Stimulated activated CD8-positive, alpha-beta memory T cell treated with anti-CD3 and anti-CD28 coated beads, Interleukin-4, amount 100 ng/mL, for 48 hours (primary cell): ENCODE results near the gene CEMIP2.
"Not testable (repeated sequence)": the region's sequence is repeated elsewhere in the genome, so short reads cannot be mapped to it uniquely, and the experiment has no call there.

ENCODE experiments used
- DNase-seq: peaks from one replicate; pipeline ENCODE4 v3.0.0-alpha.2; 2020

CEMIP2 gene

DNA sequence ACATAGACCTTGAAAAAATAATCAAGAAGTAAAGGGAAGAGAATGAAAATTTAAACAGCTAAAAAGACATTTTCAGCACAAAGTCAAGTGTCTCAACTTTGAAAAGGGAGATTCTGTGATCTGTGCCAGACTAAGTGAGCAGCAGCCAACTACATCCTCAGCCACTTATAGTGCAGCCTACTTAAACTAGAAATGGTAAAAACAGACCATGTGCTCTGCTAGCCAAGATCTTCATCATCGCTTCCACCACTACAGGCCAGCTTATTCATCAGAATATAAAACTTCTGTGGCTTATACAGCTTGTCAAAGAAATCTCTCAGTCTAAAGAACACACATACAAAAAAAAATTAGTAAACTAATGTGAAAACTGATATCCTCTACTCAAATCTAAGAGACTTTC is 63.5 kb downstream of the CEMIP2 start:
- no peak for DNase-seq

DNA sequence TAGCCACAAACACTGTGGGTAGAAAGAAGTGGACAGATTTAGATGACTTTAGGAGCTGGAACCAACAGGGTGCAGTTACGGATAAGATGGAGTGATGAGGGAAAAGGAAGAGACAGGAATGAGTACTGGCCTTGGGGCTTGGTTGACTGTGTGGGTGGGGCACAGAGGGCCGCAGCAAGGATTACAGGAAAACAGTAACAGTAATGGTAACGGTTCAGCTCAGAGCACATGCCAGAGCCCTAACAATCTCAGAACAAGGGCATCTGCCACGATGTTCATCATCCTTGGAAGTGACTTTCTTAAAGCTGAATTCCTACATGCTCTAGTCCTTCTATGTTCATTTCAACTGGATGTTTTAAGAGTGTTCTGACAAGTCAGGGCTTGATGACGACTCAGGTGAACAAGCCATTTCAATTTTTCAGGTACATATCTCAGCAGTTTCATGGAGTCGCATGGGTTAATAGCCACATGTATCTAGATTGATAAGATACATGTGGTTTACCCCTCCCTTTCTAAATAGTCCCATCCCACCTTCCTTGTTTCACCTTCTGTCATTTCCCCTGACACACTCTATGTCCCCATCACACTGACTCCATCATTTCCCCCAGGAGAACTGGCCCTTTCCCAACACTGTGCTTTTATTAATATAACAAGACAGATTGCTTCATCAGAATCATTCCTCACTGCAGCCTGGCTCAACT is 65.0 kb downstream of the CEMIP2 start:
- DNase-seq: no peak

DNA sequence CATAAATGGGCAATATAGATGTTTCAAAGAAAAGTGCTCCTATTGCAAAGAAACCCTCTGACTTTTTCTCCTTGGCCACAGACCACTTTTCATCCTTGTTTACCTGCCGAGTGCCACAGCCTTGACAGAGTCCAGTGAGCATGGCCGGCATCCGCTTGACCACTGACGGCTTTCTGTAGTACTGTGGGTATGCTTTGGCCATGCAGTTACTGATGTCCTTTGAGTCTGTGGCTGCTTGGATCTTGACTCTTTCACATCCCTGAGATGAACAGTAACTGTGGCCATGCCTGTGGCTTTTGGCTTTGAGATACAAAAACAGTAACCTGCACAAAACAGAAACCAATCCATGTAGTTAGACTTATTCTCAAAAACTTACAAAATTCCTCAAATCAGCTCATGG is 70.4 kb downstream of the CEMIP2 start:
- DNase-seq: no peak

DNA sequence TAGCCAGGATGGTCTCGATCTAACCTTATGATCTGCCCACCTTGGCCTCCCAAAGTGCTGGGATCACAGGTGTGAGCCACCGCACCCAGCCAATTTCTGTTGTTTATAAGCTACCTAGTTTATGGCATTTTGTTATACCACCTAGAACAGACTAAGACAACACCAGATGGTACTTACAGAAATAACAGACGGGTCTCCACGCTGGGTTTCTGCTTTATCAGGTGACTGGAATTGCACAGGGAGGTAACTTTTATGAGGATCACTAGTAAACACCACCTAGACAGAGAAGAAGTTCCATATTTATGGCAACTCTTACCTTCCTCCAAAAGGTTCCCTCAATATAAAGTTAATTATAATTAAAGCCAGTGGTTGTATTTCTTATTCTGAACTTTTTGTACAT is 74.0 kb downstream of the CEMIP2 start:
- DNase-seq: no peak

DNA sequence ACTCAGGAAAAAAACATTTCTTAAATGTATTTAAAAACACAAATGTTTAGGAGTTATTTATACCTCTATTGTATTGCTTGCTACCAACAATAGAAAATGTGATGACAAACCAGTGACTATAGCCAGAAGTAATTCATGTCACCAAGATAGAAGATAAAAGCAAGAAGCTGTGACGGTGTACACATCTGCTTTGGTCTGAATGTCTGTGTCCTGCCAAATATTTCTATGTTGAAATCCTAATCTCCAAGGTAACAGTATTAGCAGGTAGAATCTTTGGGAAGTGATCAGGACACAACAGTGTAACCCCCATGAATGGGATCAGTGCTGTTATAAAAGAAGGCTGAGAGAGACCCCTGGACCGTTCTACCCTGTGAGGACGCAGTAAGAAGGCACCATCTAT is 74.7 kb downstream of the CEMIP2 start:
- DNase-seq: no peak

DNA sequence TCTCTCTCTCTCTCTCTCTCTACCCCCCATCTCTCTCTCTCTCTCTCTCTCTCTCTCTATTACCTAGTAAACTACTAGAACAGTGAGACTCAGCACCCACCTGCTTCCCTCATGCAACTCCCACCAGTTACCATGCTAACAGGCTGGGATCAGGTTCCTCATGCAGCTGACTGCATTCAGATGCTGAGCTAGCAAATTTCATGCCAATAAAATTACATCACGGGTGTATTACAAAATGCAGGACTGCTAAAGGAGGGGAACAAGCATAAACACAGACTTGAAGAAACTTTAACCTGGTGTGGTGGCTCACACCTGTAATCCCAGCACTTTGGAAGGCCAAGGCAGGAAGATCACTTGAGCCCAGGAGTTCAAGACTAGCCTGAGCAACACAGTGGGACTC is 76.0 kb downstream of the CEMIP2 start:
- no peak for DNase-seq

DNA sequence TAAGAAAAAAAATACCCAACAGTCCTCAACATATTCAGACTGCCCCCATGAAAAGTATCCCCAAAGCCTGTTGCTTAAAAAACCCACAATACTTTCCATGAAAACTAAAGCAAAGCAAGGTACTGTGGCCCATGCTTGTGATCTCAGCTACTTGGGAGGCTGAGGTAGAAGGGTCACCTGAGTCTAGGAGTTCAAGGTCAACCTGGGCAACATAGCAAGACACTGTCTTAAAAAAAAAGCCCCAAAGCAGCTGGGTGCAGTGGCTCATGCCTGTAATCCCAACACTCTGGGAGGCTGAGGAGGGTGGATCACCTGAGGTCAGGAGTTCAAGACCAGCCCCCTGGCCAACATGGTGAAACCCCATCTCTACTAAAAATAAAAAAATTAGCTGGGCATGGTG is 76.7 kb downstream of the CEMIP2 start:
- not testable (repeated sequence) for DNase-seq

DNA sequence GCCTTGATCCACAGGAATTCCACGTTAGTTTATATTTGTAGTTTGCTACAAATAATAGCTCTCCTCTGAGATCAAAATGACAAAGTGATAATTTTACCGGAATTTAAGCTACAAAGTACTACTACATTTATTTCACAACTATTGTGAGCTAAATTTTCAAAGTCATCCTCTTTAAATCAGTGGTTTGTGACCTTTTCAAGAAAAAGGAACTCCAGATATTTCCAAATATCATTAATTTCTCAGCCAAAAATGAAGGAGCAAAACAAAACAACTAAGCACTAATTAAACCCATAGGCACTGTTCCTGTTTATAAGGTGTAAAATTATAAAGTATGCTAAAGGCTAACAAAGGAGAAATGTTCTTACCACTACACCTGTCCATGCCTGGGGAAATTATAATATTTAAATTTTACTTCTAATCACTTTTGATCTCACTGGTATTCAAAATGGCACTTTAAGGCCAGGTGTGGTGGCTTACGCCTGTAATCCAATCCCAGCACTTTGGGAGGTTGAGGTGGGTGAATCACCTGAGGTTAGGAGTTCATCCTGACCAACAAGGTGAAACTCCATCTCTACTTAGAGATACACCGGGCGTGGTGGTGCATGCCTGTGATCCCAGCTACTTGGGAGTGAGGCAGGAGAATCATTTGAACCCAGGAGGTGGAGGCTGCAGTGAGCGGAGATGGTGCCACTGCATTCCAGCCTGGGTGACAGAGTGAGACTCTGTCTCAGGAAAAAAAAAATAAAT is 77.5 kb downstream of the CEMIP2 start:
- DNase-seq: no peak

DNA sequence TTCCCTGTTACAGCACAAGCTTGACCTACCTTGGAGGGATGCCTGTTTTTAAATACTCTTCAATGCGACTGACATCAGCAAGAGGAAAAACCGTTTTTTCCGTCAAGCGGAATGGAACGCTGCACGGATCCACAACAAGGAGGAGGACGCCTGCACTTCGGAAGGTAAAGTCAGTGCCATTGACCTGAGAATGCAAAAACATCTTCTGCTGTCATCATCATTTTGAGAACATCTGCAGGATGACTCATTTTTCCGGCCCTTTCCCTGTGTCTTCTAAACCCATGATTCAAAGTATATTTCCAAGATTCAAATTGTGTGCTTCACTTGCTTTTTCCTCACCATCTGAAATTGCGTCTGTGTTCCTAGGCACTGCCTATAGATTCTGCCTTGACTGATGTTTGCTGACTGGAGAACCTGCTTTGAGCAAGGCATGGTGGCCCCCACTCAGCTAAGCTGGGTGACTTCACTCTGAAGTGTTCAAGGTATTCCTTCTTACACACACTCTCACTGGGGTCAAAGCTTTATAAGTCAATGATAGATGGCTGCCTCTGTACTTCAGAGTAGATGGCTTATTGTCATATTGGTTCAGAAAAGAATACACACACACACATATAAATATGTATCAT is 78.1 kb downstream of the CEMIP2 start:
- DNase-seq: no peak

DNA sequence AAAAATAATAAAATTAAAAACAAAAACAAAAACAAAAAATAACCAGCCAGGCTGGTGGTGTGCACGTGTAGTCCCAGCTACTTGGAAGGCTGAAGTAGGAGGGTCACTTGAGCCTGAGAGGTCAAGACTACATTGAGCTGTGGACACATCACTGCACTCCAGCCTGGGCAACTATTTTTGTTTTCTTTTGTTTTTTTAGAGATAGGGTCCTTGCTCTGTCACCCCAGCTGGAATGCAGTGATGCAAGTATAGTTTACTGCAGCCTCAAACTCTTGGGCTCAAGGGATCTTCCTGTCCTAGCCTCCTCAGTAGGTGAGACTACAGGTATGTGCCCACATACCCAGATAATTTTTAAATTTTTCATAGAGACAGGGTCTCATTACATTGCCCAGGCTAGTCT is 80.6 kb downstream of the CEMIP2 start:
- no peak for DNase-seq

DNA sequence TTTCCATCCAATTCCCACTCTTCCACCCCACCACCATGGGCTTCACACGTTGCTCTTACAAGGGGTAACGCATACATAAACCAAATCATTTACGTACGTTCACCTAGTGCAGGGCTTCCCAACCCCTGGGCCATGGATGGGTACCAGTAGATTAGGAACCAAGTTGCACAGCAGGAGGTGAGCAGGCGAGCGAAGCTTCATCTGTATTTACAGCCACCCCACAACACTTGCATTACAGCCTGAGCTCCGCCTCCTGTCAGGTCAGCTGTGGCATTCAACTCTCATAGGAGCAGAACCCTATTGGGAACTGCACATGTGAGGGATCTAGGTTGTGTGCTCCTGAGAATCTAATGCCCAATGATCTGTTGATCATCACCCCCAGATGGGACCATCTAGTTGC is 82.3 kb downstream of the CEMIP2 start:
- DNase-seq: no peak

DNA sequence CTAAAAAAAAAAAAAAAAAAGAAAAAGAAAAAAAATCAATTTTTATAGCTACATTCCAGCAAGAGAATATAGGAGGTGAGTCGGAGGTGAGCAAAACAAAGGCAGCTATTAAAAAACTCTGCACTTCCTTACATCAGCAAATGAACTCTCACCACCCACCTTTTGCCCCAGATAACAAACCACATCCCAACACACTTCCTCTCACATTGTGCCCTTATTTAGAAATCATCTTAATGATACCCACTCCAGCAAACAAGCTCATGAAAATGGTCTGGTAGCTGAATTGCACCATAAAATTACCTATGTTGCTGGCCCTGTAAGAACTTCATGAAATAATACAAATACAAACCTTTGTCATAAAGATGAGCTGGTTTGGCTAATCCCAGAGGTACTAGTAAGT is 82.9 kb downstream of the CEMIP2 start:
- peak; percentile 32 for DNase-seq

DNA sequence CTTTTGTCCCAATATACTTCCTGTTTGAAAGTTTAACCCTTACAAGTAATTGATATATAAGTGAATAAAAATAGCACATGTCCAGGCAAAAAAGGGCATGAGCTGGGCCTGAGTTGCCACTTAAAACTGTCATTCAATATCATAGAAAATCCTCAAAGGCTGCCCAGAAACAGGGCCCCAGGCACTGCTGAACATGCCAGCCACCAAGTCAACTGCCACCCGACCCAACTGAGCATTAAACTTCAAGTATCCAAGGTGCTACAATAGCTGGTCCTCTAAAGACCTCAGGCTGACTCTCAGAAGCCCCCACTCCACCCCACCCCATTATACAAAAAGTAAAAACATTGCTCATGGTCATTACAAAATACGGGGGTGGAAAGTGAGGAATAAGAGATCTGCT is 83.7 kb downstream of the CEMIP2 start:
- no peak for DNase-seq

DNA sequence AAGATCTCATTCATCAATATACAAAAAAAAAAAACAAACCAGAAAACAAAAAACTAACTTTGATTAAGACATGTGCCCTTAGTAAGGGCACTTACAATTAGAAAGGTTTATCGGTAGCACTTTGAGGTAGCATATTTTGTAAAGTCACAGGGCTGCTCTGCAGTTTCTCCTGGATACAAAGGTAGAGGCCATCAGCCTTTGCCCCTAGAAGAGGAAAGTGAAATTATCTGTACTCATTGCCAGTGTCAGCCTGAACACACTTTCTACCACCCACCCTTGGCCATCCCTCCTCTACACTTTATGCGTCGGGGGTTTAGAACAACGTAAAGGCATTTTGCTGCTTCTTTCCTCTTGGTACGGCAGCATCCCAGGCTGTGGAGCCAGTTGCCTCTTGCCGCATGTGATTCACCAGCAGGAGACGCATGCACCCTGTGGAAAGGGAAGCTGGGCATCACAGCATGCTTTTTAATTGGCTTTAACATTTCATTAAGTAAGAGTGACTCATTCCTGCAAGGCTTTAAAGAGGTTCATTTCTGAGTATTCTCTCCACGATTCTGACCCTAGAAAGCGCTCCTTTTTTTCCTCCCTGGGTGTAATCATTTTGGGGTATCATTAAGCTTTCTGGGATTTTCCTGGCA is 84.6 kb downstream of the CEMIP2 start:
- no peak for DNase-seq

DNA sequence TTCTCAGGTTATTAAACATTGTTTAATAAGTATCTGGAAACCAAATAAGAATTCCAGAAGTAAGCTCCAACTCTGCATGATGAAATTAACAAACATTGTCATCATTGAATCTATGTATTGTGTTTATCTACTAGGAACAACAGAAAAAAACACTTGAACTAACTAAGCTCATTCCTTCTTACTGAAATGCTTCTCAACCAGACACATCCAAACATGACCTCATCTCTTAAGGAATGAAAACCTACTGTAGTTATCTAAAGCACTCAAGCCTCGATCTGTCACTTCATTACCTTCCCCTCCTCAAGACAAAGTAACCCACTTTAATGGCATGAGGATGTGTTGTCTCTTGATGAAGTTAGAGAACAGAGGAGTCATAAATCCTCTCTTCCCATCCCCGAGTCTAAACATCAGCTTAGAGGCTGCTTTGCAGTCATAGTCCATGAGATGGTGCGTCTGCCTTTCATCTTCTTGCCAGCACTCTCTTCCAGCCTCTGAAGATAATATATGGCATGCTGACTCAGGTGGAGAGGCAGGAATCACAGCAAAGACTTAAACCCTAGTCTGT is 86.5 kb downstream of the CEMIP2 start:
- no peak for DNase-seq

DNA sequence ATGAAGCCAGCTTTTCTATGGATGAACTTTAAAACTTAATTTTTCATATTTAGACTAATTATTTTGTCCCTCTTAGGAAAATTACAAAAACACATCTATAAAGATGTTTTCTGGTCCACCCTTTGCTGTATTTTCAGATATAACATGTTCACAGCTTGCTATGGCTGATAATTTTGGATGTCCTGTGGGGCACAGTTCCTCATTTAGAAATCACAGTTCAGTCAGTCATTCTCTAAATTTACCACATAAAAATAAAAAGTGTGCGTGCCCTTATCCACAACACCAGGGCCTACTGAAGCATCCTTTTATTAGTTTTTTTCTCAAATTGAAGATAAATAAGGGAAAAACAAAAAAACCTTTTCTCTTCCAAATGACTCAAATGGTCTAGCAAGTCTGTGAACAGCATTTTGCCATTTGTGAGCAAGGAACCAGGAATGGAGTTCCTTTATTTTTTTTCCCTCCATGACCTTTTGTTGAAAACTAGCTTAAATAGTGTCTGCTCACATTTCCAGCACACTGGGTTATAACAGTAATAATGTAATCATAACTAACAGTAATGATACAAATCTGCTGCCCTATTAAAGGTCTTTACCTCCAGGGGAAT is 87.1 kb downstream of the CEMIP2 start:
- DNase-seq: no peak

DNA sequence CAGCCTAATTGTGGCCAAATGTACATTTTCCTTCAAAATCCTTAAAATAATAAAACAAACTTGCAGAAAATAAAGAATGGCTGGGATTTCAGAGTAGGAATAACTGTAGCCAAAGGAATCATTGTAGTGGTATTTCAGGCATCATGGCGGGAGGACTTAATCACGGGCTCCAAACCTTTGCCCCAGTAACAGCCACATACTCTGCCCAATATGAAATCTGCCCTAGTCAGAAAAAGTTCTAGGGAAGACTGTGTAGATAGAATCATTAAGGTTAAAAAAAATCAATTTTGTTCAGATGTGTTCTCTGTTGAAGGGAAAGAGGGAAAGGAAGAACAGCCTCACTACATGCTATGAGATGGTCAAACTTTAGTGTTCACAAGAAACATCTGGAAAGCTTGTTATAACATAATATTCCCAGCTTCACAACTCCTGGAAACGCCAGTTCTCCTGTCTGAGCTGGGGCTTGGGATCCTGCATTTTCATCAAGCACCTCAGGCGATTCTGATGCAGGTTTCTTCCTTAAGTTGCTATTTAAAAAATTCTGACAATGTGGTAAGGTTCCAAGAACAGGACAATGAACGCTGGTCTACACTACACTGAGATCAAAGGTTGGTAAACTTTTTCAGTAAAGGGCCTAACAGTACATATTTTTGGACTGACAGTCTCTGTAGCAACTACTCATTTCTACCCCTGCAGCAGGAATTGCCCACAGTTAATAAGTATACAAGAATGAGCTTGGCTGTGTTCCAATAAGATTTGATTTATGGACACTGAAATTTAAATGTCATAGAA is 87.9 kb downstream of the CEMIP2 start:
- DNase-seq: no peak

DNA sequence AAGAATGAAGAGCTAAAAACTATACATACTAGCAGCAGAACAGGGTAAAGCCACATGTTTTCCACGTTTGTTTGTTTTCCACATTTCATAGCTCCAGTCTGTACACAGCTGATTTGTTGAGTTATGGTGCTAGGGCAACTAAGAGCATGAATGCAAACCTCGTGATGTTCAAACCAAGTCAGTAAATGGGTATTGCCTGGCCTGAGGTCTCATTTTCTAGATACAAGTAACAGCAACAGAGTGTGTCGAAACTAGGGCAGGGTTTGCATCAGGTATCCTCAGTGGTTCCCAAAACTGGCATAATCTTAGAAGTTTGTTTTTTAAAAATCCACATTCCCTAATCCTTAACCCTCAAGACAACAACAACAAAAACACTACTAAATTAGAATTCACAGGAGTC is 89.3 kb downstream of the CEMIP2 start:
- no peak for DNase-seq

DNA sequence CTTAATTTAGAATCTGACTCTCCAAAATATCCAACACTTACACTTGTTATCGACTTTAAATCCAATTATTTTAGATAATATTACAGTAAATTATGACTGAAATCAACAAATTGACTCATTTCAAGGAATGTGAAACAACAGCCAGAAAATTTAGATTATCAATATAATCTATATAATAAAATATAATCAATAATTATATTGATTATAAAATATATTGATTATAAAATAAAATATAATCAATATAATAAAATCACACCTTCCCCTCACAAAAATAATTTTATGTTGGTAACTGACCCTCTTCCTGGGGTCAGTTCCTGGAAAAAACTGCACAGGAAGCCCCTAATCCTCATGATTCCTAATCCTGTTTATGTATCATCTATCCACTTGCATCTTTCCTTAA is 91.1 kb downstream of the CEMIP2 start:
- DNase-seq: no peak

DNA sequence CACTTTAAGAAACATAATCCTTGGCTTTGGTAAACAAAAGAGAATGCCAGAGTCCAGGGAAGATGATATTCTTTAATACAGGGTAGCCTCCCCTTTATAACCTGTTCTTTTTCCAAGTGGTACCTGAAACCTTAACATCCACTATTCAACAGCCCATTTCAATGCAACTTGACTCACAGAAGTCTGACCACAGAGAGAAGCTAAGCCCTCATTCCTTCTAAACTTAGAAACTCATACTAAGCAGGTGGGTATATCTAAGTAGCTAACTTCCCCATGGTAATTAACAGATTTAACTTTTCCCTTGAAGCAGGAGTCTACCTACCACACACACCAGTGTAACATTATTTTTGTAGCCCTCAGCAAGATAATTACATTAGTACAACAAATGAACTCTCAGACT is 91.9 kb downstream of the CEMIP2 start:
- DNase-seq: no peak

DNA sequence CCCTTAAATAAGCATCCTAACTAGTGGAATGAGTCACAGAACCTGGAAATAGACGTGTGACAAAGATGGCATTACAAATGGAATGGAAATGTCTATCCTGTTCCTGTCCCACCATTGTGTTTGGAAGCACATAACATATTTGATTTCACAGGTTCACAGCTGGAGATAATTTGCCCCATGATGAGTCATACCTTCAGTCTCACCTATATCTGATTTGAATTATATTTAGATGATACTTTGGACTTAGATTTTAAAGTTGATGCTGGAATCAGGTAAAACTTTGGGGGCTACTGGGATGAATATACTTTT is 92.5 kb downstream of the CEMIP2 start:
- no peak for DNase-seq

DNA sequence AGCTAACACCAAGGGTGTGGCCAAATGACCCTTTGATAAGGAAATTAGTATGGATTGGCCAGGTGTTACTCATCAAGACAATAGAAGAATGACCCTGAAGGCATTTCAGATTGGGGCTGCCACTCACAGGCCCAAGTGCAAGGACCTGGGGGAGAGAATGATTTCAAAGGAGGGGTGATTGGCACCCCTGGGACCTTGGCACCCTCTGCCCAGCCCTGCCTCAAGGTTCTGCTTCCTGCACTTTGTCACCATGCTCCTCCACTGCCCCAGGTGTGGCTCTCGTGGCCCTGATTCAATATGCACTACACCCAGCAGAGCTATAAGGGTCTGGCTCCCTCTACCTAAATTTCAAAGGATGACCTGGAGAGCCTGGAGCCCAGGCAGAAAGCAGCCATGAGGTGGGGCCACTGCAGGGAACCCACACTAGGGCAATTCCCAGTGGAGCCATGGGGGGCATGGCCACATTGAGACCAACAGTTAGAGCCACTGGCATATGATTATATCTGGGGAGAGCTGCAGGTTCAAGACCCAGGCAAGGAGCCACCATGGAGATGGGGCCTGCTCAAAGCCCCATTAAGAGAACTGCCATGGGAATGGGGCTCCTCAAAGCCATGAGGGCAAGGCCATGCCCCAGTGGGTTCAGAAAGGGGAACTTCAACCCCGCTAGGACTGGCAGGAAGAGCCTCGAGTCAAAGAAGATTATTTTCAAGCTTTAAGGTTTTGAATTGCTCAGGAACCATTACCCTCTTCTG is 93.0 kb downstream of the CEMIP2 start:
- DNase-seq: no peak
